ENCODE data around the gene ASPG.

DNA sequence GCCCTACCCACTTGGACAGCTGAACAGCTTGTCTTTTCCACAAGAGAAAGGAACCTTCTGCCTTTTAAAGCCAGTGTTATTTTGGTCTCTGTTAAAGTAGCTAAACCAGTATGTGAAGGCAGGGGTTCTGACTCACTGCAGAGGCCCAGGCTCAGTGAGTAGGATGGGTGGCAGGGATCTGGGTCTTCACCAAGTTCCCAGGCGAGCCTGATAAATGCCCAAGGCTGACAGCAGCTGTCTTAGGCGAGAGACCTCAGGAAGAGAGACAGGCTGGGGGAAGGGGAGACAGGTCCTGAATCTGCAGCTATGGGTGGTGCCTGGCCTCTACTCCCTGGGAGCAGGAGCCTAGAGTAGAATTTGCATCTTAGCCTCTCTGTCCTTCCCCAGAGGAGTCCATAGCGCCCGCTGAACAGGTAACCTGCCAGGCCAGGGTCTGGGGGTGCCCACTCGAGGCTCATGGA lies 34.8 kb downstream of the ASPG start:
- TF ChIP-seq, protein P1, sequence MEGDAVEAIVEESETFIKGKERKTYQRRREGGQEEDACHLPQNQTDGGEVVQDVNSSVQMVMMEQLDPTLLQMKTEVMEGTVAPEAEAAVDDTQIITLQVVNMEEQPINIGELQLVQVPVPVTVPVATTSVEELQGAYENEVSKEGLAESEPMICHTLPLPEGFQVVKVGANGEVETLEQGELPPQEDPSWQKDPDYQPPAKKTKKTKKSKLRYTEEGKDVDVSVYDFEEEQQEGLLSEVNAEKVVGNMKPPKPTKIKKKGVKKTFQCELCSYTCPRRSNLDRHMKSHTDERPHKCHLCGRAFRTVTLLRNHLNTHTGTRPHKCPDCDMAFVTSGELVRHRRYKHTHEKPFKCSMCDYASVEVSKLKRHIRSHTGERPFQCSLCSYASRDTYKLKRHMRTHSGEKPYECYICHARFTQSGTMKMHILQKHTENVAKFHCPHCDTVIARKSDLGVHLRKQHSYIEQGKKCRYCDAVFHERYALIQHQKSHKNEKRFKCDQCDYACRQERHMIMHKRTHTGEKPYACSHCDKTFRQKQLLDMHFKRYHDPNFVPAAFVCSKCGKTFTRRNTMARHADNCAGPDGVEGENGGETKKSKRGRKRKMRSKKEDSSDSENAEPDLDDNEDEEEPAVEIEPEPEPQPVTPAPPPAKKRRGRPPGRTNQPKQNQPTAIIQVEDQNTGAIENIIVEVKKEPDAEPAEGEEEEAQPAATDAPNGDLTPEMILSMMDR (conservative IDR thresholded peaks at IDR 0.05; ENCODE audit: low read length), result no peak
- TF ChIP-seq EZH2phosphoT487 (IDR thresholded peaks at IDR 0.05; ENCODE audit: borderline replicate concordance, low read depth, low read length), result no peak

All from OCI-LY7 (cell line).